GM21825 (cell line): ENCODE data around the gene DZIP3.
"Not testable (repeated sequence)": the region's sequence is repeated elsewhere in the genome, so short reads cannot be mapped to it uniquely, and the experiment has no call there.

ENCODE experiments used
- ATAC-seq: cut with Tn5 transposase; IDR thresholded peaks from one replicate; pipeline ENCODE4 v1.9.1; 2021; ENCODE audit warnings: mild to moderate bottlenecking, moderate library complexity; ENCODE audit not compliant: unreplicated experiment

Gene DZIP3

GRCh38 chr3:108677811-108678210 lies 88.3 kb downstream of the DZIP3 start:
- no peak for ATAC-seq

GRCh38 chr3:108692286-108692685 lies 102.8 kb downstream of the DZIP3 start:
- not testable (repeated sequence) for ATAC-seq

GRCh38 chr3:108698461-108698860 lies 108.9 kb downstream of the DZIP3 start:
- ATAC-seq: no peak

DNA sequence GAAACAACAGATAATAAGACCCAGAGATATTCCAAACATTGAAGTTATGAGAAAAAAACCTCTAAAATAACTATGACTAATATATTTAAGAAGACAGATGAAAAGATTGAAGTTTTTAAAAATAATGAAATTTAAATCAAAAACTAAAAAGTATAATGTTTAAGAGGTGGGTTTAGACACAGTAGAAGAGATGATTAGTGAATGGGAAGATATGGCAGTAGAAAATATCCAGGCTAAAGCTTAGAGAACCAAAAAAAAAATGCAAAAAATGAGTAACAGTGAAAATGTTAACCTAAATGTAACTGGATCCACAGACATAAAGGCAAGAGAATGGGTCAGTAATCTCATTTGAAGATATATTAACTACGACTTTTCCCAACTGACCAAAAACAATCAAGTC lies 115.5 kb downstream of the DZIP3 start:
- no peak for ATAC-seq

- no peak for ATAC-seq
Observed at GRCh38 chr3:108713009-108713516, 123.5 kb downstream of the DZIP3 start.

DNA sequence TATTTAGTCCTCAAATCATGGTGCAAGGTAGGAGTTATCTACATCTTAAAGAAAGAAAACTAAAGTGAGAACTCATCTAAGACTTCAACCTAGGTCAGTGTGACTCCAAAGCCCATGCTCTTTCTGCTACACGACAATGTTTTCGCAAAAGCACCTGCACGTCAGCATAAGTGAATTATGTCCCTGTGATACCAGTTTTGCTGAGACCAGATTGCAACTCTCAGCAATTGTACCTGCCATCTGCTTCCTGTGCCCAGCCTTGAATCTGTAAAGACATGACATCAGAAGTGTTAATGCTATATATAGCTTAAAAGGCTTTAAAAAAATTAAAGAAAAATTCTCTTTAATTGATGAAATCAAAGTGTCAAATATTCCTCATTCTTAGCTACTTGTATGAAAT lies 124.3 kb downstream of the DZIP3 start:
- no peak for ATAC-seq

- no peak for ATAC-seq
Observed at GRCh38 chr3:108718454-108718853, 128.9 kb downstream of the DZIP3 start.

DNA sequence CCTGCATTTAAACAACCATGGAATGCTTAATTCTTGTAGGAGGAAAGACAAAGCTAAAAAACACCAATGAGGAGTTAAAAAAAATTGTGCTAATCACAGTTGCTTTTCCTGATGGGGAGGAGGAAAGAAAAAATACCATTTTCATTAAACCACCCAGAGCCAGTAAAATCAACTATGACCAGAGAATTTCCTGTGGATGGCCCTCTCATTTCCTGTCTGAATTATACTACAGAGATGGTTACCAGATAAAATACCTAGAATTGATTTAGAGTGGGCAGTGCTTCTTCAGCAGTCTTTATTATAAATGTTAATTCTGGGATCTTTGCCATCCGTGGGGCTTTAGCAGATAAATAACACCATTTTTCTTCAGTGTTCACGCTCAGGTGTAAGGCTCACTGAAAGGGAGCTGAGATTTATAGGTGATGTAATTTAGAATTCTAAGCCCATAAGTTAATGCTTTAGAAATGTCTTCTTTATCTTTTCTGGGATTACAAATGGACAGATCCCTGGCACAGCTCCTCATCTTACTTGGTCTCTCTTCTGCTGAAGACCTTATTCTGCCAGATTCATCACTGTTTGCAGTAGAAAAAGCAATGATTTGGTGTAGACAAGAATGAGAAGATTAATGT lies 129.8 kb downstream of the DZIP3 start:
- ATAC-seq: no peak

GRCh38 chr3:108722724-108723123 lies 133.2 kb downstream of the DZIP3 start:
- no peak for ATAC-seq

DNA sequence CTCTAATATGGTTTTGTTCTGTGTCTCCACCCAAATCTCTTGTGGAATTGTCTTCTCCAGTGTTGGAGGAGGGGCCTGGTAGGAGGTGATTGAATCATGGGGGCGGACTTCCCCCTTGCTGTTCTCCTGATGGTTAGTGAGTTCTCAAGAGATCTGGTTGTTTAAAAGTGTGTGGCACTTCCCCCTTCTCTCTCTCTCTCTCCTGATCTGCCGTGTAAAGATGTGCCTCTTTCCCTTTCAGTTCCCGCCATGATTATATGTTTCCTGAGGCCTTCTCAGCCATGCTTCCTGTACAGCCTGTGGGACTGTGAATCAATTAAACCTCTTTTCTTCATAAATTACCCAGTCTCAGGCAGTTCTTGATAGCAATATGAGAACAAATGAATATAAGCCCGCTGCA lies 134.6 kb downstream of the DZIP3 start:
- no peak for ATAC-seq

DNA sequence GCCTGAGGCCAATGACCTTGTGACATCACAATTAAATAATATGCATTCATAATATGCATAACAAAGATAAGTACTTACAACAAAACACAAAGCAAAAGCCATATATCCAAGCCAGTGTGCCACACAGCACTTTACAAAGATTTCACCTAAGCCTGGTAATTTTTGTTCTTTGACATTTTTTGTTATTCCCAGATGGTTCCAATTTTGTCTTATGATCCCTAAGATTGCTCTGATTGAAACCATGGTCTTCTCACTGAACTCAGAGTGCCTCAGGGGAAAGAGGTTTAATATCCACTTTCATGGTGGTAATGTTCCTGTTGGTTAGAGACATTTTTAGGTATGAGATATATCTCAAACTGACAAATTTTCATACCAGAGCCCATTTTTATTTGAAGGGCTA lies 138.6 kb downstream of the DZIP3 start:
- no peak for ATAC-seq

DNA sequence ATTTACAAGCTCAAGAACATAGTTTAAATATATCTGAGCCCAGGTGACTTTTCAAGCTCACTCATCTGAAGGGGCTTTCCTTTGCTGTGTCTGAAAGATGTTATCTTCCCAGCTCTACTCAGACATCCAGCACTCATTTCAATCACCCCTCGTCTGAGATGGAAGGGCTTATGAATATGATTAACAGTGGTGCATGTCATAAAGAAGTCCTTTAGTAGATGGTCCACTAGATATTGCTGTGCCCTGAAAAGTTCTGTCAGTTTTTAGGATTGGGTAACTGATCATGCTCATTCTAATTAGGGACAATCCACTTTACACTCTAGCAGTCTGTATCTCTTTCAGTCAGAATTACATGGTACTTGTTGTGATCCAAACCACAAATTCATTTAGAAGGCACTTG lies 139.4 kb downstream of the DZIP3 start:
- no peak for ATAC-seq

DNA sequence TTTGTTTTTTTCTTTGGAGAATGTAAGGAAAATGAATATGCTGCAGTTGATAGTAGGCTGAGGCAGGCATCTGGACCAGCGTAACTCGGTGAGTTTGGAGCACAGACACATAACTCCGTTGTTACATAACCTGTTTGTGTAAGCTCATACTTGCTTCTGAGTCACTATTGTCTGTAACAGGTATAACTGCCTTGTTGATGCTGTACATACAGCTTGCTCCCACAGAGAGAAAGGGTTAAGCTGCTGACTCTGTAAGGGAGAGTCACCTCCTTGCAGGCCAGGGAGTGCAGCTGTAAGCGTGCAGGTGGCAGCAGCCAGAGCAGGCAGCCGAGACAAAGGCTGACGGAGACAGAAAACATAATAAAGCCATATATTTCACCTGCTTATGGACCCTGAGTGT lies 147.3 kb downstream of the DZIP3 start:
- ATAC-seq: no peak

DNA sequence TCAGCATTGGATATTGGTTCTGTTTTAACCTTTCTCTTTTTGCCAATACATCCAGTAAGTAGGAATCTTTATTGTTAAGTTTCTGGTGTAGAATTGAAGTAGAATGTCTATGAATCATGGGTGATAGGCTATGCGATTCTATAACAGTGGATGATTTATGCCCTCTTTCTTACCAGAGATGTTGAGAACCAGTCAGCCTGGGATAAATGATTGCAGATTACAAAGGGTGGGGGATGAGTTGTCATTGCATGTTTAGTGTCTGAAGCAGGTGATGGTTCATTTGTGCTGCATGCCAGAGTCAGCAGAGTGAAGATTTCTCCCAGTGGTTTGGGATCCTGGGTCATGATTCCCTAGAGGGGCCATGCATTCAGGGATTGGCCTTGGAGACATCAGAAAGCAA lies 153.4 kb downstream of the DZIP3 start:
- no peak for ATAC-seq
